HL-60 (cell line): ENCODE results near the gene PITX2.

Experiments
- DNase-seq, 2 experiments: peaks; one replicate each; pipeline ENCODE4 v3.0.0-alpha.2; 2010 to 2020; ENCODE audit warnings: low read depth in 1 of 2, low spot score in 1 of 2
- H3K27ac ChIP-seq: fragments of 250-450 bp; sonication (Bioruptor Pico); replicated peaks from 2 replicates; pipeline ENCODE4 v1.5.1; 2020; ENCODE audit warnings: mild to moderate bottlenecking, moderate library complexity
- H3K27me3 ChIP-seq: fragments of 250-450 bp; sonication (Bioruptor Pico); 2 replicates; pipeline ENCODE4 v1.5.1; 2021; ENCODE audit warnings: mild to moderate bottlenecking, moderate library complexity; ENCODE audit not compliant: insufficient read depth, poor library complexity, severe bottlenecking
- H3K4me3 ChIP-seq: replicated peaks from 2 replicates; pipeline ENCODE4 v1.5.1; 2011; ENCODE audit warnings: mild to moderate bottlenecking, control low read depth, low read length; ENCODE audit not compliant: insufficient read depth
- GABPA ChIP-seq: IDR thresholded peaks from 2 replicates; pipeline ENCODE4 v1.6.1; 2012; ENCODE audit warnings: low read depth
- POLR2AphosphoS5 ChIP-seq: IDR thresholded peaks from 2 replicates; pipeline ENCODE4 v1.6.1; 2012; ENCODE audit warnings: low read depth
- SPI1 ChIP-seq: IDR thresholded peaks from 2 replicates; pipeline ENCODE4 v1.6.1; 2012; ENCODE audit warnings: low read depth, mild to moderate bottlenecking, borderline replicate concordance
- TF ChIP-seq, protein P1 (sequence below): IDR thresholded peaks from 2 replicates; pipeline ENCODE4 v1.6.1; 2012; ENCODE audit warnings: low read depth; ENCODE audit not compliant: insufficient replicate concordance
- TF ChIP-seq, protein P2 (sequence below): IDR thresholded peaks from one replicate; pipeline ENCODE4 v1.5.1; 2011; ENCODE audit warnings: low read length, control low read depth, inconsistent platforms; ENCODE audit not compliant: insufficient read depth

Gene PITX2

DNA sequence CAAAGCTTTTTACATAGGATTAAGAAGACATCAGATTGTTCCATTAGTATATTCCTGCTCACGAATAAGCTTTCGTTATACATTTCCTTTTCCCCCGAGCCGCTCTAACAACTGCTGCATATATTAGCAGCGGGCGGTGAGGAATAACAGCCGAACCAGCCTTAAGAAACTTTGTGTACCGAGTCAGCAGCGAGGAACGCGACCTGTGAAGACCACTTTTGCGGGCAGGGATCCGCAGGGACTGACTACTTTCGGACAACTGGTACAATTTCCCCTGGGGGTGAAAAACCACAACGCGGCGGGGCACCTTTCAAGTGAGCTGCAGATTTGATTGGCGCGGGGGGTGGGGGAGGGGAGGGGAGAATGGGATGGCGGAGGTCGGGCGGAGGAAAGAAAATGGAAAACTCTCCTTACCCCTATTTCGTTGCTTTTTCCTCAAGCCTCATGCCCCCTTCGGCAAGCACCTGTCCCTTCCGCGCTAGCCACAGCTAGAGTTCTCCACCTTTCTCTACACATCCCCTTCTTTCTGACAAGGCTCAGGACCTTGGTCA lies 5.9 kb upstream of the PITX2 start:
- Histone ChIP-seq H3K27ac (no peak overlapping the region), H3K27me3 (peaks cover 82% of the 10 kb centered on the region), H3K4me3 (no peak overlapping the region)
- TF ChIP-seq, protein P1, sequence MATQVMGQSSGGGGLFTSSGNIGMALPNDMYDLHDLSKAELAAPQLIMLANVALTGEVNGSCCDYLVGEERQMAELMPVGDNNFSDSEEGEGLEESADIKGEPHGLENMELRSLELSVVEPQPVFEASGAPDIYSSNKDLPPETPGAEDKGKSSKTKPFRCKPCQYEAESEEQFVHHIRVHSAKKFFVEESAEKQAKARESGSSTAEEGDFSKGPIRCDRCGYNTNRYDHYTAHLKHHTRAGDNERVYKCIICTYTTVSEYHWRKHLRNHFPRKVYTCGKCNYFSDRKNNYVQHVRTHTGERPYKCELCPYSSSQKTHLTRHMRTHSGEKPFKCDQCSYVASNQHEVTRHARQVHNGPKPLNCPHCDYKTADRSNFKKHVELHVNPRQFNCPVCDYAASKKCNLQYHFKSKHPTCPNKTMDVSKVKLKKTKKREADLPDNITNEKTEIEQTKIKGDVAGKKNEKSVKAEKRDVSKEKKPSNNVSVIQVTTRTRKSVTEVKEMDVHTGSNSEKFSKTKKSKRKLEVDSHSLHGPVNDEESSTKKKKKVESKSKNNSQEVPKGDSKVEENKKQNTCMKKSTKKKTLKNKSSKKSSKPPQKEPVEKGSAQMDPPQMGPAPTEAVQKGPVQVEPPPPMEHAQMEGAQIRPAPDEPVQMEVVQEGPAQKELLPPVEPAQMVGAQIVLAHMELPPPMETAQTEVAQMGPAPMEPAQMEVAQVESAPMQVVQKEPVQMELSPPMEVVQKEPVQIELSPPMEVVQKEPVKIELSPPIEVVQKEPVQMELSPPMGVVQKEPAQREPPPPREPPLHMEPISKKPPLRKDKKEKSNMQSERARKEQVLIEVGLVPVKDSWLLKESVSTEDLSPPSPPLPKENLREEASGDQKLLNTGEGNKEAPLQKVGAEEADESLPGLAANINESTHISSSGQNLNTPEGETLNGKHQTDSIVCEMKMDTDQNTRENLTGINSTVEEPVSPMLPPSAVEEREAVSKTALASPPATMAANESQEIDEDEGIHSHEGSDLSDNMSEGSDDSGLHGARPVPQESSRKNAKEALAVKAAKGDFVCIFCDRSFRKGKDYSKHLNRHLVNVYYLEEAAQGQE: no peak
- TF ChIP-seq POLR2AphosphoS5 (no peak), GABPA (no peak), SPI1 (no peak)
- TF ChIP-seq, protein P2, sequence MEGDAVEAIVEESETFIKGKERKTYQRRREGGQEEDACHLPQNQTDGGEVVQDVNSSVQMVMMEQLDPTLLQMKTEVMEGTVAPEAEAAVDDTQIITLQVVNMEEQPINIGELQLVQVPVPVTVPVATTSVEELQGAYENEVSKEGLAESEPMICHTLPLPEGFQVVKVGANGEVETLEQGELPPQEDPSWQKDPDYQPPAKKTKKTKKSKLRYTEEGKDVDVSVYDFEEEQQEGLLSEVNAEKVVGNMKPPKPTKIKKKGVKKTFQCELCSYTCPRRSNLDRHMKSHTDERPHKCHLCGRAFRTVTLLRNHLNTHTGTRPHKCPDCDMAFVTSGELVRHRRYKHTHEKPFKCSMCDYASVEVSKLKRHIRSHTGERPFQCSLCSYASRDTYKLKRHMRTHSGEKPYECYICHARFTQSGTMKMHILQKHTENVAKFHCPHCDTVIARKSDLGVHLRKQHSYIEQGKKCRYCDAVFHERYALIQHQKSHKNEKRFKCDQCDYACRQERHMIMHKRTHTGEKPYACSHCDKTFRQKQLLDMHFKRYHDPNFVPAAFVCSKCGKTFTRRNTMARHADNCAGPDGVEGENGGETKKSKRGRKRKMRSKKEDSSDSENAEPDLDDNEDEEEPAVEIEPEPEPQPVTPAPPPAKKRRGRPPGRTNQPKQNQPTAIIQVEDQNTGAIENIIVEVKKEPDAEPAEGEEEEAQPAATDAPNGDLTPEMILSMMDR: no peak
- DNase-seq: no peak

DNA sequence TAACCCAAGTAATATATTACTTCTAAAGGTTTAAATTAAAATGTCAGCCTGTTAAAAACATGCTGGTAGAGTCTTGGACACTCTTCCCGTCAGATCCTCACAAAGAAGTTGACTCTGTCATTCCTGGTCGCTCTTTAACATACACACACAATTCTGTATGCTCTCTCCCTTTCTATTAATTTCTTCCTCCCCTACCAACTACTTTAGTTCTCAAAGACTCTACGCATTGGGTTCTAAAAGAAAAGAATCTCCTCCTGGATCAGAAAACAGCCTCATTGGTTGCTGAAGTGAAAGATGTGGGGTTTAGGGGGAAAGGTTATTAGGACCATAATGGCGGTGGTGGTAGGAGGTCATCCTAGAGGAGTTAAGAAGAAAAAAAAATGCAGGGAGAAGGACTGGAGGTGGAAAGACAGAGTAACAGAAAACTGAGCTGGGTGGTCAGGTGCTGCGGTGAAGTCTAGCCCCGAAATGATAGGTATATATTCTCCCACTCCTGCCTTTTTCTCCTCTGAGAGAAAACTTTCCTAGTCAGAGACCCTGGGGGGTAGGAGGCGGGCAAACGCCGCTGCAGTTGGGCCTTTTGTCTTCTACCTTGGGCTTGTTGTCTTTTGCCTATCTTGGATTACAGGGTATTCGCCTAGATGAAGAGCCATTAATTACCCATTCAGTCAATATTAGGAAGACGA lies 5.2 kb upstream of the PITX2 start:
- no peak overlapping the region for H3K27ac ChIP-seq
- H3K4me3 ChIP-seq: no peak overlapping the region
- TF ChIP-seq POLR2AphosphoS5 (no peak), SPI1 (no peak), GABPA (no peak)
- TF ChIP-seq, protein P2: no peak
- TF ChIP-seq, protein P1: no peak
- H3K27me3 ChIP-seq: peaks cover 81% of the 10 kb centered on the region
- DNase-seq: no peak

DNA sequence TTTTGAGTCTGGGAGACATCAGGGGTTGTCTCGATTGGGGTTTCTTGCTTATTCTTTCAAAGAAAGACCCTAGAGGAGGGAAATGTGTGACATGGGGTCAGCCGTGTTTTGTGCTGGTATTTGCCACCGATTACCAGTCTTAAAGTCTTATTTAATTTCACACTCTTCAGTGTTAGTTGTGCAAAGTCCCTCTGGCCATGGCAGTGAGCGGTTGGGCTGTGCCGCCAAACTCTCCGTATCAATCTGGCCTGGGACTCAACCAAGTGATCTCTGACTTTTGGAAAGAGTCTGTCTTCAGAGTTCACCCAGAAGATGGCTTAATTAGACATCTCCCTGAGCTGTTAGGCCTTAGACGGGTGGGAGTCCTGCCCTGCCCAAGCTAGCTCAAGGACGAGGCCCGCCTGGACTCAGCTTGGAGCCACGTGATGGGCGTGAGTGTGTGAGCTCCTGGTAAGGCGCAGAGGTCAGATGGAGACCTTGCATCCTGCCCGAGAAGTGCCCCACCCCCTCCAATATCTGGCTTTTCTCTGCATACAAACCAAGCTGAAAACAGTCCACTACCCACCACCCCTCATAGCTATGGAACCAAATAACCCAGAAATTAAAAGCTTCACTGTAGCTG lies 3.8 kb upstream of the PITX2 start:
- DNase-seq: no peak

More for the DNA sequence above, 3.8 kb upstream of the PITX2 start:
- TF ChIP-seq SPI1 (no peak), POLR2AphosphoS5 (no peak), GABPA (no peak)
- TF ChIP-seq, protein P1: no peak
- TF ChIP-seq, protein P2: no peak
- H3K27ac ChIP-seq: no peak overlapping the region
- H3K4me3 ChIP-seq: no peak overlapping the region
- H3K27me3 ChIP-seq: peaks cover 84% of the 10 kb centered on the region
